ENCODE results near the gene PRRX2.

The PRRX2 gene

GRCh38 chr9:129641750-129642585, 23.5 kb upstream of the PRRX2 start, which contains the start of gene ASB6:
TSS of gene ASB6 (minus strand) at chr9:129642151. CDS start at chr9:129641999, 152 bp downstream.
- TF ChIP-seq CTCF (IDR thresholded peaks at IDR 0.05; ENCODE audit: low read depth, low read length, missing control alignments): peak; percentile 92
- peak within 1 kb of the TSS; percentile 95 for H3K4me3 ChIP-seq (replicated peaks; ENCODE audit: low read depth, low read length)
- DNase-seq (ENCODE audit: extremely low read depth, low read depth): peak; percentile 89

- DNase-seq (ENCODE audit: extremely low read depth, low read depth): no peak
- no peak for TF ChIP-seq CTCF (IDR thresholded peaks at IDR 0.05; ENCODE audit: low read depth, low read length, missing control alignments)
Measured at GRCh38 chr9:129643706-129644105, 21.7 kb upstream of the PRRX2 start.

GRCh38 chr9:129644365-129644764, 21.1 kb upstream of the PRRX2 start:
- H3K4me3 ChIP-seq (replicated peaks; ENCODE audit: low read depth, low read length): no peak overlapping the region
- no peak for TF ChIP-seq CTCF (IDR thresholded peaks at IDR 0.05; ENCODE audit: low read depth, low read length, missing control alignments)
- no peak for DNase-seq (ENCODE audit: extremely low read depth, low read depth)

More at GRCh38 chr9:129643706-129644105, 21.7 kb upstream of the PRRX2 start:
- H3K4me3 ChIP-seq (replicated peaks; ENCODE audit: low read depth, low read length): no peak overlapping the region

- H3K4me3 ChIP-seq (replicated peaks; ENCODE audit: low read depth, low read length): no peak overlapping the region
- DNase-seq (ENCODE audit: extremely low read depth, low read depth): no peak
- no peak for TF ChIP-seq CTCF (IDR thresholded peaks at IDR 0.05; ENCODE audit: low read depth, low read length, missing control alignments)
Measured at GRCh38 chr9:129644902-129645301, 20.5 kb upstream of the PRRX2 start.

GRCh38 chr9:129646252-129646651, 19.2 kb upstream of the PRRX2 start:
- no peak for TF ChIP-seq CTCF (IDR thresholded peaks at IDR 0.05; ENCODE audit: low read depth, low read length, missing control alignments)
- H3K4me3 ChIP-seq (replicated peaks; ENCODE audit: low read depth, low read length): no peak overlapping the region
- no peak for DNase-seq (ENCODE audit: extremely low read depth, low read depth)

- TF ChIP-seq CTCF (IDR thresholded peaks at IDR 0.05; ENCODE audit: low read depth, low read length, missing control alignments): no peak
Measured at GRCh38 chr9:129646654-129647053, 18.8 kb upstream of the PRRX2 start.

More at GRCh38 chr9:129646654-129647053, 18.8 kb upstream of the PRRX2 start:
- DNase-seq (ENCODE audit: extremely low read depth, low read depth): no peak
- no peak overlapping the region for H3K4me3 ChIP-seq (replicated peaks; ENCODE audit: low read depth, low read length)
